BLaER1 treated with 17β-estradiol and CSF1 and Interleukin-3, amounts not matched to agents 10 nM and 100 nM (cell line): ENCODE data around the gene PRKAR2A.

Experiments
- H3K27ac ChIP-seq, 11 experiments: shearing (Covaris generic); formaldehyde crosslinking; 2 replicates each; pipeline ENCODE4 v1.8.1; 2022
- H3K27me3 ChIP-seq, 11 experiments: shearing (Covaris generic); formaldehyde crosslinking; 2 replicates each; pipeline ENCODE4 v1.8.1; 2022
- H3K36me3 ChIP-seq, 11 experiments: shearing (Covaris generic); formaldehyde crosslinking; 2 replicates each; pipeline ENCODE4 v1.8.1; 2022
- H3K4me1 ChIP-seq, 10 experiments: shearing (Covaris generic); formaldehyde crosslinking; 2 replicates each; pipeline ENCODE4 v1.8.1; 2022
- H3K4me2 ChIP-seq, 11 experiments: shearing (Covaris generic); formaldehyde crosslinking; 2 replicates each; pipeline ENCODE4 v1.8.1; 2022
- H3K4me3 ChIP-seq, 10 experiments: shearing (Covaris generic); formaldehyde crosslinking; 2 replicates each; pipeline ENCODE4 v1.8.1; 2022
- H3K9ac ChIP-seq, 11 experiments: shearing (Covaris generic); formaldehyde crosslinking; 2 replicates each; pipeline ENCODE4 v1.8.1; 2022
- H3K9me3 ChIP-seq, 11 experiments: shearing (Covaris generic); formaldehyde crosslinking; replicated peaks in 1 of 11; 2 replicates each; pipeline ENCODE4 v1.8.1; 2022
- H4K20me1 ChIP-seq, 11 experiments: shearing (Covaris generic); formaldehyde crosslinking; 2 replicates each; pipeline ENCODE4 v1.8.1; 2022
- Cebpa-rat ChIP-seq, 11 experiments: shearing (Covaris generic); IDR thresholded peaks; 2 replicates each; pipeline ENCODE4 v1.8.1; 2022

Gene PRKAR2A

GRCh38 chr3:48709051-48709461, 138.6 kb downstream of the PRKAR2A start:
- Histone ChIP-seq H3K4me3 (no peak overlapping the region), H3K4me2 (peak overlapping the region; percentile 18 to 82 (median 53); a peak in 21 of 22 replicates), H3K27me3 (no peaks in the 10 kb centered on the region), H3K9me3 (no peaks in the 10 kb centered on the region), H3K9ac (peak overlapping the region in 4 of 11 experiments; percentile 17 to 44 (median 26); a peak in 6 of 22 replicates), H3K4me1 (peaks cover 45 to 57% (median 52%) of the 10 kb centered on the region in 10 experiments), H4K20me1 (peaks cover 92 to 100% (median 100%) of the 10 kb centered on the region in 11 experiments), H3K36me3 (peaks cover 86 to 100% (median 98%) of the 10 kb centered on the region in 11 experiments), H3K27ac (0 out of 22 replicates have a peak overlapping the region, but pooled peaks of 2 of the 11 experiments have one; percentile 9 to 20)
- no peak for TF ChIP-seq Cebpa-rat (IDR thresholded peaks at IDR 0.05)

- H3K9me3 ChIP-seq = no peaks in the 10 kb centered on the region
- H3K36me3 ChIP-seq = peaks cover 86 to 100% (median 98%) of the 10 kb centered on the region in 11 experiments
- peaks cover 42 to 52% (median 48%) of the 10 kb centered on the region in 10 experiments for H3K4me1 ChIP-seq
- no peak overlapping the region for H3K4me3 ChIP-seq
- H4K20me1 ChIP-seq = peaks cover 97 to 100% (median 100%) of the 10 kb centered on the region in 11 experiments
- 0 out of 22 replicates have a peak overlapping the region, but pooled peaks of 1 of the 11 experiments have one; percentile 20 for H3K27ac ChIP-seq
- peak overlapping the region in 4 of 11 experiments; percentile 17 to 44 (median 35); a peak in 4 of 22 replicates for H3K9ac ChIP-seq
- TF ChIP-seq Cebpa-rat (IDR thresholded peaks at IDR 0.05) = no peak
- peak overlapping the region in 10 of 11 experiments; percentile 18 to 82 (median 54); a peak in 14 of 22 replicates for H3K4me2 ChIP-seq
- no peaks in the 10 kb centered on the region for H3K27me3 ChIP-seq
These were observed 139.2 kb downstream of the PRKAR2A start for GRCh38 chr3:48708481-48708889.

GRCh38 chr3:48707157-48707556, 140.5 kb downstream of the PRKAR2A start:
- H3K4me1 ChIP-seq = peaks cover 30 to 39% (median 36%) of the 10 kb centered on the region in 10 experiments
- no peak for TF ChIP-seq Cebpa-rat (IDR thresholded peaks at IDR 0.05)
- H3K9ac ChIP-seq = no peak overlapping the region
- no peak overlapping the region for H3K4me2 ChIP-seq
- H3K27me3 ChIP-seq = no peaks in the 10 kb centered on the region
- H3K27ac ChIP-seq = no peak overlapping the region
- peaks cover 98 to 100% (median 100%) of the 10 kb centered on the region in 11 experiments for H4K20me1 ChIP-seq
- H3K36me3 ChIP-seq = peaks cover 85 to 100% (median 98%) of the 10 kb centered on the region in 11 experiments
- H3K9me3 ChIP-seq = no peaks in the 10 kb centered on the region
- H3K4me3 ChIP-seq = no peak overlapping the region

GRCh38 chr3:48702320-48702920, 145.3 kb downstream of the PRKAR2A start:
- H3K9ac ChIP-seq = no peak overlapping the region
- H4K20me1 ChIP-seq = peaks cover 98 to 100% (median 100%) of the 10 kb centered on the region in 11 experiments

GRCh38 chr3:48700731-48701405, 146.8 kb downstream of the PRKAR2A start:
- Histone ChIP-seq H3K9ac (0 out of 22 replicates have a peak overlapping the region, but pooled peaks of 1 of the 11 experiments have one; percentile 26), H4K20me1 (peaks cover 98 to 100% (median 100%) of the 10 kb centered on the region in 11 experiments), H3K27me3 (no peaks in the 10 kb centered on the region), H3K4me2 (no peak overlapping the region), H3K9me3 (no peaks in the 10 kb centered on the region), H3K27ac (no peak overlapping the region), H3K36me3 (peaks cover 80 to 100% (median 99%) of the 10 kb centered on the region in 11 experiments), H3K4me1 (peaks cover 0 to 3% (median 0%) of the 10 kb centered on the region in 10 experiments; a peak in 1 of 20 replicates), H3K4me3 (no peak overlapping the region)
- TF ChIP-seq Cebpa-rat (IDR thresholded peaks at IDR 0.05) = no peak

More at GRCh38 chr3:48702320-48702920, 145.3 kb downstream of the PRKAR2A start:
- Histone ChIP-seq H3K27me3 (no peaks in the 10 kb centered on the region), H3K9me3 (no peaks in the 10 kb centered on the region), H3K4me2 (no peak overlapping the region), H3K36me3 (peaks cover 83 to 100% (median 99%) of the 10 kb centered on the region in 11 experiments), H3K4me1 (peaks cover 0 to 3% (median 0%) of the 10 kb centered on the region in 10 experiments; a peak in 1 of 20 replicates), H3K4me3 (no peak overlapping the region), H3K27ac (no peak overlapping the region)
- TF ChIP-seq Cebpa-rat (IDR thresholded peaks at IDR 0.05) = no peak

- Histone ChIP-seq H3K27ac (no peak overlapping the region), H3K36me3 (peaks cover 80 to 100% (median 99%) of the 10 kb centered on the region in 11 experiments), H3K4me2 (no peak overlapping the region), H3K4me1 (peaks cover 0 to 3% (median 0%) of the 10 kb centered on the region in 10 experiments; a peak in 1 of 20 replicates), H3K9me3 (no peaks in the 10 kb centered on the region), H4K20me1 (peaks cover 99 to 100% (median 100%) of the 10 kb centered on the region in 11 experiments), H3K9ac (no peak overlapping the region), H3K27me3 (no peaks in the 10 kb centered on the region), H3K4me3 (no peak overlapping the region)
- no peak for TF ChIP-seq Cebpa-rat (IDR thresholded peaks at IDR 0.05)
These were observed 148.8 kb downstream of the PRKAR2A start for GRCh38 chr3:48698891-48699290.

GRCh38 chr3:48697952-48698351, 149.7 kb downstream of the PRKAR2A start:
- Histone ChIP-seq H3K27me3 (no peaks in the 10 kb centered on the region), H3K27ac (no peak overlapping the region), H3K9ac (no peak overlapping the region), H4K20me1 (peaks cover 99 to 100% (median 100%) of the 10 kb centered on the region in 11 experiments), H3K9me3 (no peaks in the 10 kb centered on the region), H3K4me2 (no peak overlapping the region), H3K4me1 (peaks cover 0 to 3% (median 0%) of the 10 kb centered on the region in 10 experiments; a peak in 1 of 20 replicates), H3K36me3 (peaks cover 85 to 100% (median 99%) of the 10 kb centered on the region in 11 experiments), H3K4me3 (no peak overlapping the region)
- TF ChIP-seq Cebpa-rat (IDR thresholded peaks at IDR 0.05) = no peak

- no peak overlapping the region for H3K4me3 ChIP-seq
- H3K36me3 ChIP-seq = peaks cover 85 to 100% (median 99%) of the 10 kb centered on the region in 11 experiments
- H3K9me3 ChIP-seq = no peaks in the 10 kb centered on the region
- TF ChIP-seq Cebpa-rat (IDR thresholded peaks at IDR 0.05) = no peak
- H3K4me2 ChIP-seq = no peak overlapping the region
- H3K27ac ChIP-seq = no peak overlapping the region
- peaks cover 99 to 100% (median 100%) of the 10 kb centered on the region in 11 experiments for H4K20me1 ChIP-seq
- no peaks in the 10 kb centered on the region for H3K27me3 ChIP-seq
- H3K4me1 ChIP-seq = peaks cover 0 to 3% (median 0%) of the 10 kb centered on the region in 10 experiments; a peak in 1 of 20 replicates
- no peak overlapping the region for H3K9ac ChIP-seq
These were observed 151.1 kb downstream of the PRKAR2A start for GRCh38 chr3:48696601-48697000.
